Caco-2 (cell line): ENCODE data around the gene EIF4A2. TPM values are rescaled to one million over a fixed set of nuclear protein-coding genes. Genes with fewer than 3 reads are reported as not detected.

ENCODE experiments used
- BruUV-seq: library from RNA; stranded (reverse); fragments of 400-500 nt; replicated peaks from 2 replicates; lab custom pipeline; 2021; lab: Mats Ljungman, UMichigan
- CTCF ChIA-PET: fragments of 300-600 bp; sonication (Branson Sonifier 250); formaldehyde crosslinking; loops from one replicate; lab custom pipeline; 2022; ENCODE audit warnings: antibody characterized with exemption; lab: Charles Lee
- POLR2A ChIA-PET: fragments of 300-600 bp; sonication (Branson Sonifier 250); formaldehyde crosslinking; loops from one replicate; lab custom pipeline; 2022; ENCODE audit warnings: antibody characterized with exemption; lab: Charles Lee
- DNase-seq, 2 experiments: peaks; one replicate each; pipeline versions ENCODE4 v3.0.0 to v3.0.0-alpha.2; 2020 to 2022
- H3K27me3 ChIP-seq: replicated peaks from 2 replicates; pipeline ENCODE4 v1.6.0; 2011; ENCODE audit warnings: low read length; ENCODE audit not compliant: control insufficient read depth, insufficient read depth
- H3K36me3 ChIP-seq: 2 replicates; pipeline ENCODE4 v1.5.1; 2011; ENCODE audit warnings: low read length; ENCODE audit not compliant: control insufficient read depth, insufficient read depth
- H3K4me1 ChIP-seq: fragments of 250-450 bp; sonication (Bioruptor Pico); 2 replicates; pipeline ENCODE4 v1.5.1; 2020; ENCODE audit warnings: mild to moderate bottlenecking
- H3K4me3 ChIP-seq: 2 replicates; pipeline ENCODE4 v1.5.1; 2011; ENCODE audit warnings: low read depth, mild to moderate bottlenecking, control low read depth, low read length
- H3K9me3 ChIP-seq: fragments of 250-450 bp; sonication (Bioruptor Pico); 2 replicates; pipeline ENCODE4 v1.5.1; 2020; ENCODE audit warnings: mild to moderate bottlenecking, moderate library complexity
- H3K27ac Mint-ChIP-seq: one replicate; pipeline ENCODE4 v1.8.0; 2022; ENCODE audit warnings: mixed read lengths; ENCODE audit not compliant: unreplicated experiment
- H3K27me3 Mint-ChIP-seq: one replicate; pipeline ENCODE4 v1.8.0; 2022; ENCODE audit warnings: mixed read lengths; ENCODE audit not compliant: insufficient read depth, unreplicated experiment
- H3K36me3 Mint-ChIP-seq: one replicate; pipeline ENCODE4 v1.8.0; 2022; ENCODE audit warnings: mild to moderate bottlenecking, mixed read lengths; ENCODE audit not compliant: insufficient read depth, unreplicated experiment
- H3K4me1 Mint-ChIP-seq: one replicate; pipeline ENCODE4 v1.8.0; 2022; ENCODE audit warnings: low read depth, mixed read lengths; ENCODE audit not compliant: unreplicated experiment
- H3K4me3 Mint-ChIP-seq: one replicate; pipeline ENCODE4 v1.8.0; 2022; ENCODE audit warnings: mild to moderate bottlenecking, moderate library complexity, mixed read lengths; ENCODE audit not compliant: unreplicated experiment
- H3K9me3 Mint-ChIP-seq: one replicate; pipeline ENCODE4 v1.8.0; 2022; ENCODE audit warnings: mixed read lengths; ENCODE audit not compliant: unreplicated experiment
- intact Hi-C: fragments of 100-400 bp; cut with micrococcal nuclease; formaldehyde crosslinking; loops from one replicate; pipeline ENCODE4 v1.10.0; 2022; ENCODE audit not compliant: unreplicated experiment
- total RNA-seq: library from RNA; stranded (reverse); gene quantifications from 2 replicates; pipeline ENCODE4 v1.2.3, GENCODE V29; 2022
- TF ChIP-seq, protein P1 (sequence below), 2 experiments: fragments of 200-600 bp in 1 of 2; IDR thresholded peaks; 1 replicate in 1 of 2; 2 replicates in 1 of 2; pipeline versions ENCODE4 v1.5.1 to v1.8.0; 2011 to 2022; ENCODE audit warnings: antibody characterized with exemption in 1 of 2, control low read depth in 1 of 2, inconsistent platforms in 1 of 2, low read depth in 1 of 2, low read length in 1 of 2, mild to moderate bottlenecking in 1 of 2, moderate library complexity in 1 of 2; ENCODE audit not compliant: insufficient read depth in 1 of 2, severe bottlenecking in 1 of 2, unreplicated experiment in 1 of 2

Gene EIF4A2
- total RNA-seq, 1 experiment from 2014 or later: 346 TPM

GRCh38 chr3:186788482-186789370 is 5.3 kb downstream of the EIF4A2 start:
- Histone ChIP-seq H3K36me3 (peaks cover 15% of the 10 kb centered on the region), H3K4me3 (no peak overlapping the region), H3K9me3 (no peaks in the 10 kb centered on the region), H3K4me1 (peaks cover 8% of the 10 kb centered on the region; the same call in 1 of the 2 replicates), H3K27me3 (no peaks in the 10 kb centered on the region)
- no peaks in the 10 kb centered on the region for H3K27me3 Mint-ChIP-seq
- TF ChIP-seq, protein P1, sequence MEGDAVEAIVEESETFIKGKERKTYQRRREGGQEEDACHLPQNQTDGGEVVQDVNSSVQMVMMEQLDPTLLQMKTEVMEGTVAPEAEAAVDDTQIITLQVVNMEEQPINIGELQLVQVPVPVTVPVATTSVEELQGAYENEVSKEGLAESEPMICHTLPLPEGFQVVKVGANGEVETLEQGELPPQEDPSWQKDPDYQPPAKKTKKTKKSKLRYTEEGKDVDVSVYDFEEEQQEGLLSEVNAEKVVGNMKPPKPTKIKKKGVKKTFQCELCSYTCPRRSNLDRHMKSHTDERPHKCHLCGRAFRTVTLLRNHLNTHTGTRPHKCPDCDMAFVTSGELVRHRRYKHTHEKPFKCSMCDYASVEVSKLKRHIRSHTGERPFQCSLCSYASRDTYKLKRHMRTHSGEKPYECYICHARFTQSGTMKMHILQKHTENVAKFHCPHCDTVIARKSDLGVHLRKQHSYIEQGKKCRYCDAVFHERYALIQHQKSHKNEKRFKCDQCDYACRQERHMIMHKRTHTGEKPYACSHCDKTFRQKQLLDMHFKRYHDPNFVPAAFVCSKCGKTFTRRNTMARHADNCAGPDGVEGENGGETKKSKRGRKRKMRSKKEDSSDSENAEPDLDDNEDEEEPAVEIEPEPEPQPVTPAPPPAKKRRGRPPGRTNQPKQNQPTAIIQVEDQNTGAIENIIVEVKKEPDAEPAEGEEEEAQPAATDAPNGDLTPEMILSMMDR (IDR thresholded peaks at IDR 0.05; ENCODE audit: insufficient read depth in 1 of 2, low read depth in 1 of 2, low read length in 1 of 2, severe bottlenecking in 1 of 2, unreplicated experiment in 1 of 2): no peak
- H3K9me3 Mint-ChIP-seq: no peaks in the 10 kb centered on the region
- peak overlapping the region; percentile 50 for H3K4me3 Mint-ChIP-seq
- intact Hi-C loops: no loop called here
- peaks cover 12% of the 10 kb centered on the region for H3K4me1 Mint-ChIP-seq
- H3K27ac Mint-ChIP-seq: peak overlapping the region; percentile 69
- no peak for DNase-seq
- peaks cover 96% of the 10 kb centered on the region for H3K36me3 Mint-ChIP-seq
- ChIA-PET POLR2A (no interaction called here), CTCF (no interaction called here)
- BruUV-seq: no TSS peak

GRCh38 chr3:186789554-186790260 is 6.3 kb downstream of the EIF4A2 start:
- TF ChIP-seq, protein P1 (IDR thresholded peaks at IDR 0.05; ENCODE audit: insufficient read depth in 1 of 2, low read depth in 1 of 2, low read length in 1 of 2, severe bottlenecking in 1 of 2, unreplicated experiment in 1 of 2): no peak
- H3K4me3 Mint-ChIP-seq: no peak overlapping the region
- H3K4me3 ChIP-seq: no peak overlapping the region
- H3K27ac Mint-ChIP-seq: peak overlapping the region; percentile 45
- intact Hi-C loops: loop anchor here (2.0 kb wide), 1 partner anchor 17 kb away; the partner anchor contains the start of gene RFC4
- H3K36me3 Mint-ChIP-seq: peaks cover 95% of the 10 kb centered on the region
- ChIA-PET CTCF (interaction anchor here (0.6 kb wide), 1 partner anchor 530 kb away, joined by 4 read pairs; no protein-coding TSS in a partner anchor), POLR2A (interaction anchor here (1.0 to 1.3 kb wide), 2 partner anchors 16 to 38 kb away, joined by 3 read pairs; no protein-coding TSS in a partner anchor)
- peaks cover 11% of the 10 kb centered on the region for H3K36me3 ChIP-seq
- no TSS peak for BruUV-seq
- H3K4me1 ChIP-seq: peaks cover 8% of the 10 kb centered on the region; the same call in 1 of the 2 replicates
- H3K27me3 Mint-ChIP-seq: no peaks in the 10 kb centered on the region
- DNase-seq: no peak
- H3K9me3 ChIP-seq: no peaks in the 10 kb centered on the region
- H3K4me1 Mint-ChIP-seq: peaks cover 12% of the 10 kb centered on the region
- no peaks in the 10 kb centered on the region for H3K9me3 Mint-ChIP-seq
- no peaks in the 10 kb centered on the region for H3K27me3 ChIP-seq
